ENCODE results near the gene AKR1A1. TPM values are rescaled to one million over a fixed set of nuclear protein-coding genes. Genes with fewer than 3 reads are reported as not detected.
A peak's percentile ranks its signal among the peaks of the same experiment; 100 is the strongest.
"Not testable (repeated sequence)": the region's sequence is repeated elsewhere in the genome, so short reads cannot be mapped to it uniquely, and the experiment has no call there.

AKR1A1 gene
- total RNA-seq, 1 donor from 2014 or later = 88.8 TPM

- DNase-seq = no peak
Observed at GRCh38 chr1:45570631-45571030, 20.0 kb downstream of the AKR1A1 start.

- no peak for DNase-seq
Observed at GRCh38 chr1:45573231-45573804, 22.7 kb downstream of the AKR1A1 start.

- no peak for DNase-seq
Observed at GRCh38 chr1:45574105-45574626, 23.5 kb downstream of the AKR1A1 start.

- DNase-seq = peak; percentile 99
Observed at GRCh38 chr1:45583264-45583665, 32.6 kb downstream of the AKR1A1 start.

- DNase-seq = peak; percentile 97
Observed at GRCh38 chr1:45583666-45584350, 33.2 kb downstream of the AKR1A1 start, which contains the start of gene NASP. NASP (plus strand) TSS chr1:45584041; CDS start chr1:45584147, 106 bp downstream.

- peak; percentile 97 for DNase-seq
Observed at GRCh38 chr1:45584351-45585109, 33.9 kb downstream of the AKR1A1 start.

GRCh38 chr1:45585110-45585426, 34.4 kb downstream of the AKR1A1 start:
- DNase-seq = no peak

GRCh38 chr1:45585496-45586075, 35.0 kb downstream of the AKR1A1 start:
- no peak for DNase-seq

- DNase-seq = no peak
Observed at GRCh38 chr1:45586769-45587168, 36.1 kb downstream of the AKR1A1 start.

- DNase-seq = no peak
Observed at GRCh38 chr1:45589861-45590260, 39.2 kb downstream of the AKR1A1 start.

- DNase-seq = no peak
Observed at GRCh38 chr1:45594412-45594811, 43.8 kb downstream of the AKR1A1 start.

GRCh38 chr1:45596765-45597164, 46.1 kb downstream of the AKR1A1 start:
- DNase-seq = not testable (repeated sequence)

- no peak for DNase-seq
Observed at GRCh38 chr1:45604239-45604638, 53.6 kb downstream of the AKR1A1 start.

- DNase-seq = no peak
Observed at GRCh38 chr1:45607404-45608074, 56.9 kb downstream of the AKR1A1 start.

- DNase-seq = no peak
Observed at GRCh38 chr1:45608175-45609156, 57.8 kb downstream of the AKR1A1 start.

GRCh38 chr1:45610589-45611226, 60.1 kb downstream of the AKR1A1 start:
- DNase-seq = no peak

GRCh38 chr1:45612941-45613579, 62.4 kb downstream of the AKR1A1 start:
- DNase-seq = no peak

GRCh38 chr1:45615885-45616284, 65.3 kb downstream of the AKR1A1 start:
- DNase-seq = no peak

GRCh38 chr1:45617618-45618017, 67.0 kb downstream of the AKR1A1 start:
- DNase-seq = no peak
